Right hindlimb (tissue), 1 donor: ENCODE measurements around the gene OR10K1.
A peak's percentile ranks its signal among the peaks of the same experiment; 100 is the strongest.
"Not testable (repeated sequence)": the region's sequence is repeated elsewhere in the genome, so short reads cannot be mapped to it uniquely, and the experiment has no call there.

Experiments
- DNase-seq: peaks from one replicate; pipeline ENCODE4 v3.0.0-alpha.2; 2018

The OR10K1 gene

GRCh38 chr1:158461534-158461933 is at the start of gene OR10K1:
Gene OR10K1, plus strand, starts transcription at chr1:158461834. Its CDS starts 3,728 bp downstream, at chr1:158465562.
- no peak for DNase-seq

GRCh38 chr1:158414651-158415345 is 46.8 kb upstream of the OR10K1 start:
- no peak for DNase-seq

DNA sequence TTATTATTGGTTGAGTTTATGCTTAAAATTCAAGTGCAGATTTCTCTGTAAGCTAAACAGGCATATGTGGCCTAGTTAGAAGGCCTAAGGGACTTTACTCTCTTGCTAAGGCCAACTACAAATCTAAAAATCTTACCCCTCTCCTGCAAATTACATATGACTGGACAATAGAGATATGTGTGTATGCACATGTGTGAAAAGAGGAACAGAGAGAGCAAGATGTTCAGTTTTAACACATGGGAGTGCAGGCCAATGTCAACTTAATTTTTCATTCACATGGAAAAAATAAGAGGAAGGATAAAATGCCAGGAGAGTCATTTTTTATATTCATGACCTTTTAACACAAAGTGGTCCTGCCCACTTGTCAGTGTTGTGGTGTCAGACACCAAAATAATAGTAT is 44.0 kb upstream of the OR10K1 start:
- no peak for DNase-seq

- DNase-seq = no peak
Measured at GRCh38 chr1:158422212-158422611, 39.4 kb upstream of the OR10K1 start.

DNA sequence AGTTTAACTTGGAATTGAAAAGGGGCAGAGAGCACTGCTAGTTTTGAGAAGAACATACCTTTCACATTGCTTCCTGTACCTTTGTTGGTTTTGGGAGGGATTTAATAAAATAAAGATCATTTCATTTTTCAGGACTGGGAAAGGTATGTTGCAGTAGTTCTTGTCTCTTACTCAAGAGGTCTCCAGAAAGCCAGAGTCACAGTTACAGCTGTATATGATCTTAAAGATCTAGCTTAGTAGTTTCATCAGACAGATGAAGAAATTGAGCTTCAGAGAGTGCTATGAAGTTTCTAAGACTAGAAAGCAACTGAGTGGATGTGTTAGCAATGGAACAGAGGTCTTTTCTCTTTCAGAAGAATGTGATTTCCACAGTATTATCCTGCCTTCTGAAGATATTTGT is 36.6 kb upstream of the OR10K1 start:
- DNase-seq = no peak

- DNase-seq = no peak
Measured at GRCh38 chr1:158426137-158426536, 35.5 kb upstream of the OR10K1 start, which contains the start of gene OR10K2. Gene OR10K2, minus strand, starts transcription at chr1:158426237. Its CDS starts 5,371 bp downstream, at chr1:158420866.

DNA sequence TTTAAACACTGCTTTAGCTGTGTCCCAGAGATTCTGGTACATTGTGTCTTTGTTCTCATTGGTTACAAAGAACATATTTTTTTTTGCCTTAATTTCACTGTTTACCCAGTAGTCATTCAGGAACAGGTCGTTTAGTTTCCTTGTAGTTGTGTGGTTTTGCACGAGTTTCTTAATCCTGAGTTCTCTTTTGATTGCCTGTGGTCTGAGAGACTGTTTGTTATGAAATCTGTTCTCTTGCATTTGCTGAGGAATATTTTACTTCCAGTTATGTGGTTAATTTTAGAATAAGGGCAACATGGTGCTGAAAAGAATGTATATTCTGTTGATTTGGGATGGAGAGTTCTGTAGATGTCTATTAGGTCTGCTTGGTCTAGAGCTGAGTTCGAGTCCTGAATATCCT is 31.5 kb upstream of the OR10K1 start:
- not testable (repeated sequence) for DNase-seq

DNA sequence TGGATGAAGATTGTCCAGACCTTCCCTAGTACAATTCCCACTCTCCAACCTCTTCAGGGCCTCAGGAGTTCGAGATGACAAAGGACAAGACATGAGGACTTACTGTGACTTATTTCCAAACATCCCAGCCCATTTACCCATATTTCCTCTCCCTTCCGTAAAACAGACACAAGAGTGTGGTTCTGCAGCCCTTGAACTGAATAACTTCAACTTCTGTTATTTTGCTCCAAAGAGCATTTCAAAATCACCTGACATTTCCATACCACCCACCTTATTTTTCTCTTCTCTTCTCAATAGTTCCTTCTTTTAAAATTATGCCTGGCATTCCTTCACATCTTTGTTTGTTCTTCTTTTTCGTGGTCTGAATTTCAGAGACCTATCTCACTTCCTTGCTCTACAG is 26.9 kb upstream of the OR10K1 start:
- no peak for DNase-seq

DNA sequence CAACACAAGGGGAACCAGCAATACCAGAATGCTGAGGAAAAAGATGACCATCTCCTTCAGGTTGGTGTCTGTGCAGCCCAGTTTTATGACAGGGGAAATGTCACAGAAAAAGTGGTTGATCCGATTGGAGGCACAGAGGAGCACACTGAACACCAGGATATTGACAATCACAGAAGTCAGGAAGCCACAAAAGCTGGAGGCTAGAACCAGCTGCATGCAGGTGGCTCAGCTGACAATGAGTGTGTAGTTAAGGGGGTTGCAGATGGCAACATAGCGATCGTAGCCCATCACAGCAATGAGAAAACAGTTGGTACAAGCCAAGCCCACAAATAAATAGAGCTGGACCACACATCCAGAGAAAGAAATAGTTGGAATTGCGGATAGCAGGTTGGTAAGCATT is 16.3 kb upstream of the OR10K1 start:
- DNase-seq = no peak

DNA sequence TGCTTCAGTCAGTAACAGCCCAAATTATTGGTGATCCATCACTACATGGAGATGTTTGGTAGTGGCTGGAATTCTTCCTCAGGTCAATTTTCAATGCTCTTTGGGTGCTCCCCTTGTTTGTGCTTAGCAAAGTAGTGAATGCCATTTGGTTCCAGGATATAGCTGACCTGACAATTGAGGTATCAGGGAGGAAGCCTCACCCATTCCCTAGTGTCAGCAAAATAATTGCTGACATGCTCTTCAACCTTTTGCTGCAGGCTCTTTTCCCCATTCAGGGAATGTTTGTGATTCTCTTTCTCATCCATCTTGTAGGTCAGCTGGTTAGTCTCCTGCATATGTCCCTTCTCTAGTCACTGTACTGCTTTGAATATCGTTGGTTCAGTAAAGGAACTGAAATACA is 7.1 kb upstream of the OR10K1 start:
- DNase-seq = no peak

GRCh38 chr1:158457246-158457645 is 4.4 kb upstream of the OR10K1 start:
- no peak for DNase-seq

- DNase-seq = no peak
Measured at GRCh38 chr1:158458263-158458662, 3.4 kb upstream of the OR10K1 start.

DNA sequence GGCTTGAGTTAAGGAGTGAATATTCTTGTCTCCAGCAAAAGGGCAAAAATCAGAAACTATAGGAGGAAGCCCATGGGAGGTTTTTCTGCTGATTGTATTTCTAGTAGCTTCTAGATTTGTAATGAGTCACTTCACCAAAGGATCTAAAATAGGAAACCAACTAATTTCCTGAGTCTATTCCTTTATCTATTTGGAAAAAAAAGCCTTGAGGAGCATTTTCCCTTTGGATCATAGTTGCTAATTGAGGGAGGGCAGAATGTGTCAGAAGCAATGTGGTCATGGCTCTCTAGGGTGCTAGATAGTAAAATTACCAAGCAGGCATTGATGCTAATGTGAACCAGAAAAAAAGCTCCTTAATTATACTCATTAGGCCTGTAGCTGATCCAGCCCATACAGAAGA is 10.3 kb downstream of the OR10K1 start, which contains the start of gene OR10R2:
OR10R2 (plus strand) TSS at position 301 of the 400 bp plus-strand sequence. CDS start 106 bp downstream, outside the sequence.
- DNase-seq = no peak

DNA sequence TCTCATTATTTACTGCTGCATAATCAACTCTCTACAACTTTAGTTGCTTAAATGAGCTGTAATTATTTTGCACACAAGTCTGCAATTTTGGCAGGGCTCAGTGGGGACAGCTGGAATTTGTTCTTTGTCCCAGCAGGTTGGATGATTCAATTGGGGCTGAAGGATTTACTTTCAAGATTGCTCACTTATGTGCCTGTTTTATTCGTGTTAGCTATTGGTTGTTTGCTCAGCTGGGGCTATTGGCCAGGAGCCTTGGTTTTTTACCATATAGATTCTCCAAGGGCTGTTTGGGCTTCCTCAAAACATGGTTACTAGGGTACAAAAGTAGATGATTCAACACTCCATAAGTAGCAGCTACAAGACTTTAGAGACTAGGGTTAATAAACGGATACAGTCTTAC is 23.8 kb downstream of the OR10K1 start:
- DNase-seq = no peak

GRCh38 chr1:158491316-158491715 is 29.7 kb downstream of the OR10K1 start:
- no peak for DNase-seq

- DNase-seq = no peak
Measured at GRCh38 chr1:158493054-158493453, 31.4 kb downstream of the OR10K1 start.

DNA sequence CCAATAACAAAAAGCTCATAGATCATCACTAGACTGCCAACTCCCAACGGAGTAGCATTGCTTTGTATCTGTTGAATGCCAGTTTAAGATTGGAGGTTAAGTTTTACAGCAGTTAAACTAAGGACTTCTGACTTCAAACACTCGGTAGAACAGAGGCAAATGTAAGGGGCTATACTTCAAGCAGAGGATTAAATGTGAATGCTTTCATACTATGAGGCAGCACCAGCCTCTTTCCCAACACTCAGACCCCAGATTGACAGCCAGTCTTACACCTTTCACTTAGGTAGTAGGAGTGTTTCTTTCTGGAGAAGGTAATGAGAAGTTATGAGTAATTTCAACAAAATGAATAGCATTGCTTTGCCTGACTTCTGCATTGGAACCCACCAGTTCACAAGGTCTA is 33.2 kb downstream of the OR10K1 start:
- no peak for DNase-seq

DNA sequence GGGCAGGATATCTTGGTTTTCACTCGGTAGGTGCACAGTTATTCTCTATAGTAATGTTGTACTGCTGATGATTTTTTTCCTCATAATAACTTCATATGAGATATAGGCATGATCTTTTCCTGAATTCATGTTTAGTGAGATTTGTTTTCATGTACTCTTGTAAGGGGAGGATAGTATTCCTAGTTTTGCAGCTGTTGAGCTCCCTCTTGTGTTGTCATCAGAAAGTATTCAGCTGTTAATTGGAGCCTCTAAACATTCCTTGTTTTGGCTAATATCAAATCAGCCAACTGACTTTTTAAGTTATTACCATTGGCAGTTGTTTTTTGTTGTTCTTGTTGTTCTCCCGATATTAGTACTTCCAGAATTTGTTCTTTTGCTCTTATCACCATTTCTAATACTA is 34.7 kb downstream of the OR10K1 start:
- DNase-seq = no peak

DNA sequence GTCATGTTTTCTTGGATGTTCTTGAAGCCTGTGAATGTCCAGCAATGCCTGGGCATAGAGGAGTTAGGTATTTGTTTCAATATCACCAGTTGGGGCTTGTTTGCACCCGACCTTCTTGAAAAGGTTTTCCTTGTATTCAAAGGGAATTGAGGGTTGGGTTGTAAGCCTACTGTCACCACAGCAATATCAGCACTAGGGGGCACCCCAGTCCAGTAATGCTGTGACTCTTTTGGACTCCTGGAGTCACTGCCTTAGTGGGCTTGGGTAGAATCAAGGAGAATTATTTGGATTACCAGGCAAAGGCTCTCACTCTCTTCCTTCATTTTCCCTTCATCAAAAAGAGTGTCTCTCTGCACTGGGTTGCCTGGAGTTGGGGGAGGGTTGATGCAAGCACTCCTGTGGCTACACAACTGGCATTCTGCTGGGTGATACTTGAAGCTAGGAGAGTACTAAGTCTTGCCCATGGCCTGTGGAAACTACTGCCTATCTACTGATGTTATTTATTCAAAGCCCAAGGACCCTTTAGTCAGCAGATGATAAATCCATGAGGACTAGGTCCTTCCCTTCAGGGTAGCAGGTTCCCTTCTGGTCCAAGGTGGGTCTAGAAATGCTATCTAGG is 44.8 kb downstream of the OR10K1 start:
- DNase-seq = no peak

DNA sequence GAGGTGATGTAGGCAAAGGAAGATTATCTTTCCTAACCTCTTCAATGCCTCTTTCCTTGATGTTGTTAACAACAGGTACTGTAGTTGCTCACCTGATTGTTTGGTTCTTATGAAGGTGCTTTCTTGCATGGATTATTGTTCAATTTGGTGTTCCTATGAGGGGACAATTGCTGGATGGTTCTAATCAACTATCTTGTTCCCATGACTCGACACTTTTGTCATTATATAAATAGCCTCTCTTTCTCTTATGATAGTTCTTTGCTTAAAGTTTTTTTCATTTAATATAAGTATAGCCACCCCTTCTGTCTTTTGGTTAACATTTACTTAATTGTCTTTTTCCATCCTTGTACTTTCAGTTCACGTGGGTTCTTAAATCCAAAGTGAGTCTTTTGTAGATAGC is 45.9 kb downstream of the OR10K1 start:
- DNase-seq = no peak

DNA sequence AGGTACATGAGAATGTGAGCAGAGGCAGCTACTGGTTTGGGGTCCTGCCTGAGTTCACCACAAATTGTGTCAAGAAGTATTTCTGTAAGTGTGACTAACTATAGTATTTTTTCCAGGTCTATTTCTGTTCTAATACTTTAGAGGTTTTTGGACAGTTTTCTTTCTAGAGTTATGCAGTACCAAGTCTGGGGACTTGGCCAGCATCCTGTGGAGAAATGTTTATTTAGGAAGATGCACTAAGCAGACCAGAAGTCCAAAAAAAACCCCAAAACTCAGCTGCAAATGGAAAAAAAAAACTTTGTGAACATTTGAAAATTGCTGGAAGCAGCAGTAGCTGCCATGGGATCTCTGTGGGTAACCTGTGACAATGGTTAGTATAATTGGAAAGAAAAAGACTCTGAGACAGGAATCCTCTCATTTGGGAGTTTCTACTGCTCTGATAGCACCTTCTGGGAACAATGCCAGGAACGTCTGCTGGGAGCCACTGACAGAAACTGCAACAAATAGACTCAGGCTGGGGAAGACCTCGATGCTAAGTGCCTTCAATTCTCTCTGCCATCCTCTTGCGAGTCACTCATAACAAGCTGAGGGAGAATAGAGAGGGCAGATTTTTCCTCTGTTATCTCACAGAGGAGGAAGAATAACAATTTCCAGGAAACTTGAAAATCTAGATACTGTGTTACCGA is 48.0 kb downstream of the OR10K1 start:
- peak; percentile 60 for DNase-seq

- DNase-seq = no peak
Measured at GRCh38 chr1:158516966-158517365, 55.3 kb downstream of the OR10K1 start.
